GM13977 (cell line): ENCODE results near the gene PBX2.

Experiments
- DNase-seq: peaks from one replicate; pipeline ENCODE4 v3.0.0; 2012; ENCODE audit warnings: low spot score
- in situ Hi-C: fragments of 300-500 bp; cut with MboI; formaldehyde crosslinking; loops from one replicate; pipeline ENCODE4 v1.12.0; 2022; ENCODE audit warnings: low sequenced_read_pairs, low pct_unique_long_range_greater_than_20kb, mixed read lengths, inconsistent platforms; ENCODE audit not compliant: unreplicated experiment
- TF ChIP-seq, protein P1 (sequence below): IDR thresholded peaks from 2 replicates; pipeline ENCODE4 v1.5.1; 2012; ENCODE audit warnings: mild to moderate bottlenecking, control low read depth; ENCODE audit not compliant: insufficient read depth; ENCODE audit errors: extremely low read depth, missing control alignments

PBX2 gene

GRCh38 chr6:32203426-32204267 lies 13.6 kb upstream of the PBX2 start:
- TF ChIP-seq, protein P1, sequence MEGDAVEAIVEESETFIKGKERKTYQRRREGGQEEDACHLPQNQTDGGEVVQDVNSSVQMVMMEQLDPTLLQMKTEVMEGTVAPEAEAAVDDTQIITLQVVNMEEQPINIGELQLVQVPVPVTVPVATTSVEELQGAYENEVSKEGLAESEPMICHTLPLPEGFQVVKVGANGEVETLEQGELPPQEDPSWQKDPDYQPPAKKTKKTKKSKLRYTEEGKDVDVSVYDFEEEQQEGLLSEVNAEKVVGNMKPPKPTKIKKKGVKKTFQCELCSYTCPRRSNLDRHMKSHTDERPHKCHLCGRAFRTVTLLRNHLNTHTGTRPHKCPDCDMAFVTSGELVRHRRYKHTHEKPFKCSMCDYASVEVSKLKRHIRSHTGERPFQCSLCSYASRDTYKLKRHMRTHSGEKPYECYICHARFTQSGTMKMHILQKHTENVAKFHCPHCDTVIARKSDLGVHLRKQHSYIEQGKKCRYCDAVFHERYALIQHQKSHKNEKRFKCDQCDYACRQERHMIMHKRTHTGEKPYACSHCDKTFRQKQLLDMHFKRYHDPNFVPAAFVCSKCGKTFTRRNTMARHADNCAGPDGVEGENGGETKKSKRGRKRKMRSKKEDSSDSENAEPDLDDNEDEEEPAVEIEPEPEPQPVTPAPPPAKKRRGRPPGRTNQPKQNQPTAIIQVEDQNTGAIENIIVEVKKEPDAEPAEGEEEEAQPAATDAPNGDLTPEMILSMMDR, result no peak
- DNase-seq, result no peak
- in situ Hi-C loops, result no loop called here

DNA sequence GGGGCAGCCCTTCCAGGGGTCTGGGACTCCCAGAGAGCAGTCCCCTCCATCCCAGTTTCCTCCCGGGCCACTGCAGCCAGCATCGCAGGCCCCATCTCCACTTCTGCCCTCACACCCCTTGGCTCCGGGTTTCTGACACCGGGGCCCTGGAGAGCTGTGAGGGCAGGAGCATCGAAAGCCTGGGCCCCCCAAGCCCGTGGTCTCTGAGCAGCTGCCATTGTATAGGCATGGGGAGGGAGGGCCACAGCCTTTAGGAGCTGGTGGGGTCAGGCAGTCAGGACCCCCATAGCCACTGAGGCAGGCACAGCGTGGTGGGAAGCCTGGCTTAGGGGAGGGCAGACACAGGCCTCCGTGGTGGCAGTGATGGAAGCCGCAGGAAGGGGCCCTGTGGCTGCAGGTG lies 12.2 kb upstream of the PBX2 start:
- in situ Hi-C loops, result no loop called here
- DNase-seq, result no peak
- TF ChIP-seq, protein P1, result no peak

DNA sequence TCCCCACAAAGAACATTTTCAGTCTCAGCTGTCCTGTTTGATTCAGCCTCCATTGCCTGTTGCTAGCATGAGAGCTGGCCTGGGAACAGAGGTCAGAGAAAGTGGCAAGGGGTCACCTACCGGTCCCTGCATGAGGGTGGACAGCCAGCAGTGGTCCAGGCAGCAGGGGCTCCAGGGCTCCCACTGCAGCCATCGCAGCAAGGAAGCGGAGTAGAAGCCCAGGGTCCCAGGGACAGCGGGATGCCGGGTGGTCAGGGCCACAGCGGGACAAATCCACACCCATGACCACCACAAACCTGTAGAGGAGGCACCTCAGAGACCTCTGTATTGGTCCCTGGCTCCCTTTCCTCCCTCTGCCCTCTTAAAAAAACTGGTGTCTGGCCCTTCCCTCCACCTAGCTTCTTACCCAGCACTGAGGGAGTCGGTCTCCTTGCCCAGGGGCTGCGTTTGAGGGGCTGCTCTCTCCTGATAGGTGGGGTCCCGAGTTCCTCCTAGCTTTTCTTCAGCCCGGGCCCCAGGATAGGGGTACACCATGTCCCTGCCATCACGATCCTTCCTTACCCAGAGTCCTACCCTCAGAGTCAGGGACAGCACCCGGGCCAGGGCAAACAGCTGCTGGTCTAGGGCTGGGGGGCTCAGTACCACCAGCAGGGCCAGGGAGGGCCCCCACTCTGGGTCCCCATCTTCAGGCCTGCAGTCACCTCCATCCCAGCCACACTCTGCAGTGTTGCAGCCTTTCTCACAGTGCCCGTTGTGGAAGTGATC lies 10.9 kb upstream of the PBX2 start:
- in situ Hi-C loops, result no loop called here
- TF ChIP-seq, protein P1, result no peak
- no peak for DNase-seq

GRCh38 chr6:32198866-32199265 lies 8.9 kb upstream of the PBX2 start:
- TF ChIP-seq, protein P1, result no peak
- no peak for DNase-seq
- in situ Hi-C loops, result no loop called here

DNA sequence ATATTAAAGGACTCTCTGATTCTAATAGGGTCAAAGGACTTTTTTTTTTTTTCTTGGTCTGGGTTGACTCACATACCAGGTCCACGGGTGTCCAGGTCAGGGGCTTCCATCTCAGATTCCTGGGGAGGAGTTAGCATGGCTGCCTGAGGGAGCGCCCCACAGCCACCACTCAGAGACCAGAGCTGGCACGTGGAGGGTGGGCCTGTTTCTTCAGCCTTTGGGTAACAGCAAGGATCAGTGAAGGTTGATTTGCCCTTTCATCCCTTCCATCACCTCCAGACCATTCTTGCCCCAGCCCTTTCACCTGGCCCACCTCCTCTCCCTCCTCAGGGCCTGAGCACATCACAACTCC lies 8.3 kb upstream of the PBX2 start:
- DNase-seq, result no peak
- in situ Hi-C loops, result no loop called here
- TF ChIP-seq, protein P1, result no peak

DNA sequence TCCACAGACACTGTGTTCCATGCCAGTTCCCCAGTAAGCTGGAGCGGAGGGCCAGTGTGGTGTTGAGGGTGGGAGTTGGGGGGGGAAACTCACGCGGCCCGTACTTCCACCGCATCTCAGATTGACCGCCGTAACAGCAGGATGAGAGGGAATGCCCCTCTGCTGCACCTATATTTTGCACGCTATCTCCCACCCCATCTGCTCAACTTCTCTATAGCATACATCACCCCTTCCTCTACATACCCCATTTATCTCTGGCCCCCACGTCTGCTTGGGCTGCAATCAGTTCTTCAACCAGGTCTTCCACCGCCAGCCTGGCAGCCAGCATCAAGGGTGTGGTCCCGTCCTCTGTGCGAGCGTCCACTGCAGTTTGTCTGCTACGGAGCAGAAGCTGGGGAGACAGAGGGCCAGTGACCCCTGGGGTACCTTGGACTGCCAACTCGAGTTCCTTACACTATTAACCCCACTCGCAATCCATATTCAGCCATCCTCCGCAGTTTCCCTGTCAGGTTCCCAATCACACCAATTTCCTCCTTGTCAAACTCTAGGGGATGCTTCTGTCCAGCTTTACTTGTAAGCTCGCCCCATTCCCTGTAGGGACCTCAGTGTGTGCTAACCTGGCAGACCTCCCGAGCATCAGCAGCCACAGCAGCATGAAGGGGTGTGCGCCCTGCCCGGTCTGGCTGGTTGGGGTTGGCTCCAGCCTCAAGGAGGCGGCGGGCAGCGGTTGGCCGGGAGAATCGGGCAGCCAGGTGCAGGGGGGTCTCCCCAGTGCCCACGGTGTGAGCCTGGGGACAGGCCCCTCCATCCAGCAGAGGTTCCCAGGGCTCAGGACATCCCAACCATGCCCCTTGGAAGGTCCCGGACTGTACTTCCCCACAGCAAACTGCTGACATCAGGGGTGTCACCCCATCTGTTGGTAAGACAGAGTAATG lies 6.9 kb upstream of the PBX2 start:
- in situ Hi-C loops, result no loop called here
- TF ChIP-seq, protein P1, result no peak
- no peak for DNase-seq
